ENCODE results near the gene RPL3.

Gene RPL3

DNA sequence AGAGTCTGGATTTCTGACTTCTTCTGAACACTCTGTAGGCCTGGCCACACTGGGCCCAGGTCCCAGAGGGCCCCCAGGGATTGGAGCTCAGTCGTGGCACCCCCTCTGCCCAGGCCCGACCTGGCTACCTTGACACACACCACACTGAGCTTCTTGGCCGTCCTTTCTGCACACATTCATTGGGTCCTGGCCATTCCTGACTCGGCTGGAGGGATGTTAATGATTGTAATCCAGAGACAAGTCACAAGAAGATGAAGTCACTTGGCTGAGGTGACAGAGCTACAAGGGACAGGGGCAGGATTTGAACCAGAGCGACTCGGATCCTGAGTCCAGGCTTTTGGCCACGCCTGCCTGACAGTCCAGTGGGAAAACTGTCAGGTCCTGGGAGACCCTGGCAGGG lies 50.8 kb downstream of the RPL3 start:
- Histone ChIP-seq H4K20me1 (ENCODE audit: control insufficient read depth, insufficient read depth, low read depth, low read length) (no peaks in the 10 kb centered on the region), H3K27ac (ENCODE audit: low read depth, low read length) (no peak overlapping the region), H3K4me2 (ENCODE audit: low read length) (peak overlapping the region; percentile 33), H3K79me2 (ENCODE audit: control insufficient read depth, low read length) (no peaks in the 10 kb centered on the region), H3K4me3 (ENCODE audit: low read length) (no peak overlapping the region), H3K4me1 (ENCODE audit: control insufficient read depth, low read length) (peaks cover 52% of the 10 kb centered on the region), H3K36me3 (ENCODE audit: control insufficient read depth, low read length) (no peaks in the 10 kb centered on the region), H3F3A (ENCODE audit: control insufficient read depth, insufficient read depth) (peaks cover 4% of the 10 kb centered on the region), H3K9me3 (ENCODE audit: control insufficient read depth, insufficient read depth, low read length) (no peaks in the 10 kb centered on the region), H3K27me3 (ENCODE audit: control insufficient read depth, low read length) (no peaks in the 10 kb centered on the region), H3K9me2 (replicated peaks; ENCODE audit: control insufficient read depth, low read length) (no peaks in the 10 kb centered on the region)
- TF ChIP-seq, protein P1, sequence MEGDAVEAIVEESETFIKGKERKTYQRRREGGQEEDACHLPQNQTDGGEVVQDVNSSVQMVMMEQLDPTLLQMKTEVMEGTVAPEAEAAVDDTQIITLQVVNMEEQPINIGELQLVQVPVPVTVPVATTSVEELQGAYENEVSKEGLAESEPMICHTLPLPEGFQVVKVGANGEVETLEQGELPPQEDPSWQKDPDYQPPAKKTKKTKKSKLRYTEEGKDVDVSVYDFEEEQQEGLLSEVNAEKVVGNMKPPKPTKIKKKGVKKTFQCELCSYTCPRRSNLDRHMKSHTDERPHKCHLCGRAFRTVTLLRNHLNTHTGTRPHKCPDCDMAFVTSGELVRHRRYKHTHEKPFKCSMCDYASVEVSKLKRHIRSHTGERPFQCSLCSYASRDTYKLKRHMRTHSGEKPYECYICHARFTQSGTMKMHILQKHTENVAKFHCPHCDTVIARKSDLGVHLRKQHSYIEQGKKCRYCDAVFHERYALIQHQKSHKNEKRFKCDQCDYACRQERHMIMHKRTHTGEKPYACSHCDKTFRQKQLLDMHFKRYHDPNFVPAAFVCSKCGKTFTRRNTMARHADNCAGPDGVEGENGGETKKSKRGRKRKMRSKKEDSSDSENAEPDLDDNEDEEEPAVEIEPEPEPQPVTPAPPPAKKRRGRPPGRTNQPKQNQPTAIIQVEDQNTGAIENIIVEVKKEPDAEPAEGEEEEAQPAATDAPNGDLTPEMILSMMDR (IDR thresholded peaks at IDR 0.05; ENCODE audit: low read depth, low read length, poor library complexity, severe bottlenecking): no peak
- TF ChIP-seq EZH2phosphoT487 (IDR thresholded peaks at IDR 0.05; ENCODE audit: borderline replicate concordance, low read length): no peak

DNA sequence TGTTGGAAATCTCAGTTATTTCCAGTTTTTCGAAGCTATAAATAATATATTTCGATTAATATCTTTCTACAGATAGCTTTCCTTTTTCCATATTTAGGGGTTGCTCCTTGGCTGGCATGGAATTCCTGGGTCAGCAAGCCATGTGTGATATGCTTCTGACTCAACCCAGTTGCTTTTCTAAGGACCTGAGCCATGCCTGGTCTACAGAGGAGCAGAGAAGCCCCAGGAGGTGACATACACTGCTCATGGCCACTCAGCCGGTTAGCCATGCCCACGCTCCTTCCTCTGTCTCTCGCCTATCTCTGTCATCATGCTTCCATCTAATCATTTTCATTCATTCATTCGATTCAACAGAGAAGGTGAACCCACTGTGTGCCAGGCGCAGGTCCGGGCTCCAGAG lies 51.4 kb downstream of the RPL3 start:
- H3K4me3 ChIP-seq (ENCODE audit: low read length): no peak overlapping the region
- TF ChIP-seq, protein P1 (IDR thresholded peaks at IDR 0.05; ENCODE audit: low read depth, low read length, poor library complexity, severe bottlenecking): no peak
- no peak for TF ChIP-seq EZH2phosphoT487 (IDR thresholded peaks at IDR 0.05; ENCODE audit: borderline replicate concordance, low read length)
- no peak overlapping the region for H3K27ac ChIP-seq (ENCODE audit: low read depth, low read length)
- peaks cover 4% of the 10 kb centered on the region for H3F3A ChIP-seq (ENCODE audit: control insufficient read depth, insufficient read depth)
- H3K9me3 ChIP-seq (ENCODE audit: control insufficient read depth, insufficient read depth, low read length): no peaks in the 10 kb centered on the region
- H3K27me3 ChIP-seq (ENCODE audit: control insufficient read depth, low read length): no peaks in the 10 kb centered on the region
- H3K36me3 ChIP-seq (ENCODE audit: control insufficient read depth, low read length): no peaks in the 10 kb centered on the region
- H3K9me2 ChIP-seq (replicated peaks; ENCODE audit: control insufficient read depth, low read length): no peaks in the 10 kb centered on the region
- peak overlapping the region; percentile 33 for H3K4me2 ChIP-seq (ENCODE audit: low read length)
- H4K20me1 ChIP-seq (ENCODE audit: control insufficient read depth, insufficient read depth, low read depth, low read length): no peaks in the 10 kb centered on the region
- H3K4me1 ChIP-seq (ENCODE audit: control insufficient read depth, low read length): peaks cover 53% of the 10 kb centered on the region
- H3K79me2 ChIP-seq (ENCODE audit: control insufficient read depth, low read length): no peaks in the 10 kb centered on the region

DNA sequence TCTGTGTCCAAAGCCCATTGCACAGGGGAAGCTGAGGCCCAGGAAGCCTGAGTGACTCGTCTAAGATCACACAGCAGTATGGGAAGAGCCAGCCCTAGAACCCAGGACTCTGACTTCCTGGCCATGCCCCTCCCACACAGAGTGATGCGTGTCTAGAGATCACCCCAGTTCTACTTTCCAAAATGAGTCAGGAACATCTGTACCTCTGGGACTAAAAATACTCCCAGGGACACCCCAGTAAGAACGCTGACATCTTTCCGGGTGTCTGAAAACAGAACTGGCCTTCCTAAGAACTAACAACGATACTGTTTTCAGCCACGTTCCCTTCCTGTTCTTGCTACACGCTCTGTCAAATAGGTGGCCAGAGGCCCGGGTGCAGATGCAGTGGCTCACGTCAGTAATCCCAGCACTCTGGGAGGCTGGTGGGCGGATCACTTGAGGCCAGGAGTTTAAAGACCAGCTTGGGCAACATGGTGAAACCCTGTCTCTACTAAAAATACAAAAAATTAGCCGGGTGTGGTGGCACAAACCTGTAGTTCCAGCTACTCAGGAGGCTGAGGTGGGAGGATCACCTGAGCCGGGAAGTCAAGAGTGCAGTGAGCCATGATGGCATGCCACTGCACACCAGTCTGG lies 52.9 kb downstream of the RPL3 start:
- no peaks in the 10 kb centered on the region for H3K27me3 ChIP-seq (ENCODE audit: control insufficient read depth, low read length)

More for the DNA sequence above, 52.9 kb downstream of the RPL3 start:
- TF ChIP-seq, protein P1 (IDR thresholded peaks at IDR 0.05; ENCODE audit: low read depth, low read length, poor library complexity, severe bottlenecking): no peak
- no peak for TF ChIP-seq EZH2phosphoT487 (IDR thresholded peaks at IDR 0.05; ENCODE audit: borderline replicate concordance, low read length)
- H3K9me2 ChIP-seq (replicated peaks; ENCODE audit: control insufficient read depth, low read length): no peaks in the 10 kb centered on the region
- H3K4me3 ChIP-seq (ENCODE audit: low read length): peak overlapping the region; percentile 43
- no peaks in the 10 kb centered on the region for H3K36me3 ChIP-seq (ENCODE audit: control insufficient read depth, low read length)
- no peaks in the 10 kb centered on the region for H4K20me1 ChIP-seq (ENCODE audit: control insufficient read depth, insufficient read depth, low read depth, low read length)
- peaks cover 62% of the 10 kb centered on the region for H3K4me1 ChIP-seq (ENCODE audit: control insufficient read depth, low read length)
- H3K9me3 ChIP-seq (ENCODE audit: control insufficient read depth, insufficient read depth, low read length): no peaks in the 10 kb centered on the region
- H3F3A ChIP-seq (ENCODE audit: control insufficient read depth, insufficient read depth): peaks cover 7% of the 10 kb centered on the region
- no peaks in the 10 kb centered on the region for H3K79me2 ChIP-seq (ENCODE audit: control insufficient read depth, low read length)
- peak overlapping the region; percentile 70 for H3K4me2 ChIP-seq (ENCODE audit: low read length)
- peak overlapping the region; percentile 78 for H3K27ac ChIP-seq (ENCODE audit: low read depth, low read length)

Data from DOHH2 (cell line).